H7 (cell line): ENCODE measurements around the gene GNAQ. TPM values are rescaled to one million over a fixed set of nuclear protein-coding genes. Genes with fewer than 3 reads are reported as not detected.

Experiments used
- DNase-seq: peaks from one replicate; pipeline ENCODE4 v3.0.0; 2012
- H3K27me3 ChIP-seq: 2 replicates; pipeline ENCODE4 v1.6.0; 2011; ENCODE audit warnings: mild to moderate bottlenecking, low read length; ENCODE audit not compliant: control insufficient read depth, insufficient read depth
- H3K36me3 ChIP-seq: replicated peaks from 2 replicates; pipeline ENCODE4 v1.5.1; 2011; ENCODE audit warnings: low read length; ENCODE audit not compliant: control insufficient read depth, insufficient read depth
- H3K4me3 ChIP-seq: 2 replicates; pipeline ENCODE4 v1.5.1; 2011; ENCODE audit warnings: low read depth, mild to moderate bottlenecking, control low read depth, low read length, moderate library complexity; ENCODE audit not compliant: insufficient read depth
- total RNA-seq: library from RNA; depleted of rRNA; stranded (reverse); fragments of >200 nt; shearing (Covaris generic); gene quantifications from 2 replicates; pipeline ENCODE4 v1.2.3, GENCODE V29; 2014

The GNAQ gene
- total RNA-seq, 1 experiment from 2014 or later = 24.8 TPM

GRCh38 chr9:77981907-77982306 is 49.7 kb downstream of the GNAQ start:
- DNase-seq = no peak
- Histone ChIP-seq H3K4me3 (no peak overlapping the region), H3K36me3 (no peaks in the 10 kb centered on the region), H3K27me3 (no peaks in the 10 kb centered on the region)

GRCh38 chr9:77981332-77981731 is 50.3 kb downstream of the GNAQ start:
- H3K36me3 ChIP-seq = no peaks in the 10 kb centered on the region
- no peak overlapping the region for H3K4me3 ChIP-seq
- H3K27me3 ChIP-seq = no peaks in the 10 kb centered on the region
- no peak for DNase-seq

DNA sequence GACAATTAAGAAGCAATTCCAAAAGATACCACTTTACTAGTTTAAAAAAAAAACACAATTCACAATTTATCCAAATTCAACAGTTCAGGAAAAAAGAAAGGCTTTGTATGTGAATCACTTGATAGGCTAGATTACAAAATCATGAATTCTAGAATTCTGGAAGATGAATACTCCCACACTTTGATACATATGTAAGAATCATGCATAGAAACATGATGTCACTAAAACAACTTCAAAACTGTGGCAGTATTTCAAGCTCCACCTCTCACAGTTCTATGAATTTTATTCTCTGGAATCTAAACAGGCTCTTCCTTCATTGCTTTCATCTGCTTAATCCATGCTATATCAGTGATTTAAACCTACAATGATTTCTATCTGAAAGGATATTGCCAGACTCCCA is 51.0 kb downstream of the GNAQ start:
- Histone ChIP-seq H3K36me3 (no peaks in the 10 kb centered on the region), H3K4me3 (no peak overlapping the region), H3K27me3 (no peaks in the 10 kb centered on the region)
- no peak for DNase-seq

- H3K4me3 ChIP-seq = no peak overlapping the region
- H3K36me3 ChIP-seq = no peaks in the 10 kb centered on the region
- DNase-seq = no peak
- H3K27me3 ChIP-seq = no peaks in the 10 kb centered on the region
These were observed 53.4 kb downstream of the GNAQ start for GRCh38 chr9:77978086-77978781.

GRCh38 chr9:77977210-77977611 is 54.4 kb downstream of the GNAQ start:
- no peaks in the 10 kb centered on the region for H3K36me3 ChIP-seq
- peak; percentile 20 for DNase-seq

DNA sequence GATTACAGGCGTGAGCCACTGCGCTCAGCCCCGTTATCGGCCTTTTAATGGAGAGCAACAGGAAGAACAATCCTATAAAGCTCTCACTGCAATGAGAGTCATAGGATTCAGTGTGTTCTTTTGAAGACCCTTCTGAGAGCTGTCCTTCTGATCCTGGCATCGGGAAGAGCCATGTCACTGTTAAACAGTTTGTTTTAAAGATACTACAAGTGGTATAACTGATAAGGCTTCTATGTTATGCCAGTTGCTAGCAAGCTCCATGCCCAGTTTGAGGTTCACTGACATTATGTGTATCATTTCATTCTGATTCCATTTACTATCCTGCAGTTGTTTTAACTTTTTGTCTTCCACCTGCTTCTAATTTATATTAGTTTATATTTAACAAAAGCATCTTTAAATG is 55.8 kb downstream of the GNAQ start:
- Histone ChIP-seq H3K27me3 (no peaks in the 10 kb centered on the region), H3K4me3 (no peak overlapping the region), H3K36me3 (no peaks in the 10 kb centered on the region)
- no peak for DNase-seq

More at GRCh38 chr9:77977210-77977611, 54.4 kb downstream of the GNAQ start:
- Histone ChIP-seq H3K4me3 (no peak overlapping the region), H3K27me3 (no peaks in the 10 kb centered on the region)

- no peak for DNase-seq
- Histone ChIP-seq H3K27me3 (no peaks in the 10 kb centered on the region), H3K4me3 (no peak overlapping the region), H3K36me3 (no peaks in the 10 kb centered on the region)
These were observed 56.6 kb downstream of the GNAQ start for GRCh38 chr9:77975036-77975435.

GRCh38 chr9:77974434-77974833 is 57.2 kb downstream of the GNAQ start:
- no peak overlapping the region for H3K4me3 ChIP-seq
- H3K36me3 ChIP-seq = no peaks in the 10 kb centered on the region
- DNase-seq = no peak
- H3K27me3 ChIP-seq = no peaks in the 10 kb centered on the region

DNA sequence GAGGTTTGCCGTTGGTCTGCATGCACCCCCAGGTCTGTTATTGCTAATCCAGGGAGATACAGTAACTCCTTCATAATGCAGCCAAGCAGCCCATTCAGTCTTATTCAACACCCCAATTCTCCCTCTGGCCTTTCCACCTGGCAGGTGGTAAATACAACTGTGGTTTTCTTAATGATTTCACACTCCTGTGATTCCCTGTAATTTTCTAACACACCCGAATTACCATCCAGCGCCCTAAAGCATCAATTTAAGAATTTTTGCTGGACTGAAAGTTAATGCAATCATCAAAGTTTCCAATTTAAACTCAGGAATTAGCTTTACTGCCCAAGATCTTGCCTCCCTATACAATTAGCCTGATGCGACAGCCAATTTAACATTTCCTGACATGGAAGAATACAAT is 62.5 kb downstream of the GNAQ start:
- H3K36me3 ChIP-seq = no peaks in the 10 kb centered on the region
- H3K27me3 ChIP-seq = no peaks in the 10 kb centered on the region
- no peak overlapping the region for H3K4me3 ChIP-seq
- DNase-seq = no peak

GRCh38 chr9:77968506-77968905 is 63.1 kb downstream of the GNAQ start:
- no peak for DNase-seq
- Histone ChIP-seq H3K27me3 (no peaks in the 10 kb centered on the region), H3K36me3 (no peaks in the 10 kb centered on the region), H3K4me3 (no peak overlapping the region)

- no peaks in the 10 kb centered on the region for H3K36me3 ChIP-seq
- DNase-seq = no peak
- H3K4me3 ChIP-seq = no peak overlapping the region
- no peaks in the 10 kb centered on the region for H3K27me3 ChIP-seq
These were observed 64.9 kb downstream of the GNAQ start for GRCh38 chr9:77966718-77967117.

GRCh38 chr9:77965445-77966123 is 66.0 kb downstream of the GNAQ start:
- Histone ChIP-seq H3K4me3 (no peak overlapping the region), H3K36me3 (no peaks in the 10 kb centered on the region), H3K27me3 (no peaks in the 10 kb centered on the region)
- no peak for DNase-seq

- Histone ChIP-seq H3K4me3 (no peak overlapping the region), H3K27me3 (no peaks in the 10 kb centered on the region), H3K36me3 (no peaks in the 10 kb centered on the region)
- DNase-seq = no peak
These were observed 67.4 kb downstream of the GNAQ start for GRCh38 chr9:77964258-77964657.

DNA sequence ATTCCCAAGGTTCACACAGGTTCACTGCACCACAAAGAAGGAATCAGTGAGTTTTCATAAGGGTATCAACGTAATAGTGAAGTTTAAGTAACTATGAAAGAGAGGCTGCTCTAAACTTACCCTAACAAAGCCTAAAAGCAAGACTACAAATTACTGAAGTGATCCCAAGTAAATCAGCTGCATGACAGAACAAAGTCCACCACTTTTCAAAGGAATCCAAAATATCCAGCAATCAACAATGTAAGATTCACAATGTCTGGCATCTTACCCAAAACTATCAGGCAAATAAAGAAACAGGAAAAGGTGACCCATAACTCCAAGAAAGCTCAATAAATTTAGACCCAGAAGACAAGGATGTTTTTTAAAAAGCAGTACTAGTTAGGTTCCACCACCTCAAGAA is 70.1 kb downstream of the GNAQ start:
- no peaks in the 10 kb centered on the region for H3K27me3 ChIP-seq
- H3K4me3 ChIP-seq = no peak overlapping the region
- no peaks in the 10 kb centered on the region for H3K36me3 ChIP-seq
- DNase-seq = no peak

GRCh38 chr9:77960356-77961153 is 71.1 kb downstream of the GNAQ start:
- DNase-seq = no peak
- Histone ChIP-seq H3K36me3 (no peaks in the 10 kb centered on the region), H3K27me3 (no peaks in the 10 kb centered on the region), H3K4me3 (no peak overlapping the region)
